GM04504 (cell line): ENCODE data around the gene SHLD2.
A peak's percentile ranks its signal among the peaks of the same experiment; 100 is the strongest.
"Not testable (repeated sequence)": the region's sequence is repeated elsewhere in the genome, so short reads cannot be mapped to it uniquely, and the experiment has no call there.

ENCODE experiments used
- DNase-seq: peaks from one replicate; pipeline ENCODE4 v3.0.0-alpha.2; 2012; ENCODE audit warnings: low read depth

SHLD2 gene

DNA sequence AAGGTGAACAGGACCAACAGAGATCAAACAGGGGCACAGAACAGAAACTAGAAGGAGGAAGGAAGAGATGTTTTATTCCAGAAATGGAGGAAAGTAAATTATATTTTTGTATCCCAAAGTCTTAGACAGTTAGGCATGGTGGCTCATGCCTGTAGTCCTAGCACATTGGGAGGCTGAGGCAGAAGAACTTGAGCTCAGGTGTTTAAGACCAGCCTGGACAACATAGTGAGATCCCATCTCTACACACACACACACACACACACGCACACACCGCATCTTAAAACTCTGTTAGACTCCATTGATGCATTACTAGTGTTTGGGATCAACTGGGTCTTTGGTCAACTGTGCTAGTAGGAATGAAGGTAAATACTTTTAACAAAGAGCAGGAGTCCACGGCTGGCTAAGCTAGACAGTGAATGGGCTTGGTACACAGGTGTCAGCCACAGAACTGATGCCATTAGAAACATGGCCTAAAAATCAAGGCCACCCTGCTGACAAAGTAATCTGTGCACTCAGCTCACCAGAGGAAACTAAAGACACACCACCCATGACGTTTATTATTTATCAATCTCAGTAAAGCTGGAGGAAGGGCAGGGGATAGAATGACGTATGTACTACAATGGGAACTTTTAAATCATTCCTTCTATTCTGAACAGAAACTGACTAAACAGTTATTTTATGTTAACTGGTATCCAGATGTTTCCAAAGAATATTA lies 11.3 kb upstream of the SHLD2 start:
- not testable (repeated sequence) for DNase-seq

DNA sequence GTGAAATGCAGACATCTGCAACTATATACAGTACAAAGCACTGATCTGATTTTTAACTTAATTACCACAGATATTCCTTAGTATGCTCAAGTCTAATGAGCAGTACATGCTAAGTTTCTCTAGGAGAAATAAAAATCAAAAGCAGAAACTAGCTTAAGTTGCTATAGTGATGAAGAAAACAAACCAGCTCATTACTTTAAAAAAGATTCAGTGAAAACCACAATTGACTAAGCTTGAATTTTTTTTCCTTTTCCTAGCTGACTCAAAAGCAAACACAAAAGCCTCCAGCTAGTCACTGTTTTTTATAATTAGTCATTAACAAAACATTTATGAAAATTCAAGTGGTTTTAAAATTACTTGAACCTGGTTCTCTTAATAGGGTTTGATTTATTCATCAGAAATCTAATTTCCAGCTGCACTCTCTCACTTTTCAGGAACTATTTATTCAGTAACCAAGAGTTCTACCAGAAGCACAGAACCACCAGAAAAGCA lies 10.7 kb upstream of the SHLD2 start:
- not testable (repeated sequence) for DNase-seq

DNA sequence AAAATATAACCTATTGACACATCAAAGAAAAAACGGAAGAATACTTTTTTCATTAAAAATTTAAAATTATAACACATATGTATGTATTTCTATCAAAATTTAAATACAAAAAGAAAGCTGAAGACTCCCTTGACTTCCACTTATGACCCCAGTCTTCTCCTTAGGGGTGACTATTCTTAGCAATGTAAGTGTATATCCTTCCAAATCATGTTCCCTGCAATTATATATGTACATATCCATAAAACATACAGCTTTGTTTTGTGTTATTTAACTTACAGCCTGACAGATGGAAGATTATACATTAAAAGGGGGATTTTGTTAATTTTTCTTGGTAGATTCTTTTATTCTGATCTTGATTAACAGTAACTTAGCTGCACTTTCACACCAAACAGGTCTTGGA lies 9.5 kb upstream of the SHLD2 start:
- DNase-seq: no peak

DNA sequence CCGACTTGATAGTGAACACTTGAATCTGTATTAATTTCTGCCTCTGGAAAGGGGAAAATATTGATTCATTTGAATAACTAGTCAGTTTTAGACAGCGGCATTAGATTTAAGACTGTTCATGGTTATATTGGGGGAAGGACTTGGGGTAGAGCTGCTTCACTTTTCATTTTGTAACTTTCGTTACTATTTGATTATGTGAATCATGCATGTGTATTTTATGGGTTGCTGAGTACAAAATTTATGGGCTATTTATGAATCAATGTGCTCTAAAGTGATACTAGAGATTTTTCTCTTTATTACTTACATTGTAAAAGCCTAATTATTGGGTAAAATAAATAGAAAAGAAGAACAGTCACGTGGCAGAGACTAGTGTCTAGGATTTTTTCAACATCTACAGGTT lies 5.3 kb upstream of the SHLD2 start:
- DNase-seq: no peak

DNA sequence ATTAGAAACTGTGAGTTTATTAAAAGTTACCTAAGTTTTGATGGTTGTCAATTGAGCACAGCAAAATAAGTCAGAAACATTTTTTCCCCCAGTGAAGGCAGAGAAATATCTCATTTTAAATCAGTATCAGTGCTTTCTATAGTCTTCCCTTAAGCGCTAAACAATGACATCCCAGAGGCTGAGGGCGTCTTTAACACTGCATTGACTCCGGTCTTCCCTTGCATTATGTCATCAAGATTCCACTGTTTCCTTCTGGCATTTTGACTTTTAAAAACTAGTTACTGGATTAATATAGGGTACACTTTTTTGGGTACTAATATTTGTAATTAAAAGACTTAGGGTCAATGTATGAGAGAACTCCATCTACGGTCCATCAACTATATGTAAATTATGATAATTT lies 4.2 kb upstream of the SHLD2 start:
- DNase-seq: no peak

DNA sequence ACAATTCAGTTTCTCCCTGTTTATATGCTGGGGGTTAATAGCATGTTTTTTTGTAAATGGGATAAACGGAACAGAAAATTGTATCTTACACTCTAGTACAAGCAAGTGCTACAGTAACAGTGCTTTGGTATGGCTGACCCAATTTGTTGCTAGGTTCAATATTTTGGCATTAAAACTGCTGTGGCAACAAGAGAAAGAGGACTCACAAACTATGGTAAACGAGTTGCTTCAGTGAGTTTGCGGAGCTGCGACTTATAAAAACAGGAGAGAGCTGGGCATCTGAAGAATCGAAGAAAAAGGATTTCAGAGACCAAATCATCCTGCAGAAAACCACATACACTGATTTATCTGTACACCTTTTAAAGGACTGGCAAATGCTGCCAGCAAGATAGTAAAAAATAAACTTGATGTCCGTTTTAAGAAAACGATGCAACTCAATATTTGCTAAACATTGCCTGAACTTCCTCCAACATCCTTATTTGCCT lies 2.6 kb upstream of the SHLD2 start:
- no peak for DNase-seq

DNA sequence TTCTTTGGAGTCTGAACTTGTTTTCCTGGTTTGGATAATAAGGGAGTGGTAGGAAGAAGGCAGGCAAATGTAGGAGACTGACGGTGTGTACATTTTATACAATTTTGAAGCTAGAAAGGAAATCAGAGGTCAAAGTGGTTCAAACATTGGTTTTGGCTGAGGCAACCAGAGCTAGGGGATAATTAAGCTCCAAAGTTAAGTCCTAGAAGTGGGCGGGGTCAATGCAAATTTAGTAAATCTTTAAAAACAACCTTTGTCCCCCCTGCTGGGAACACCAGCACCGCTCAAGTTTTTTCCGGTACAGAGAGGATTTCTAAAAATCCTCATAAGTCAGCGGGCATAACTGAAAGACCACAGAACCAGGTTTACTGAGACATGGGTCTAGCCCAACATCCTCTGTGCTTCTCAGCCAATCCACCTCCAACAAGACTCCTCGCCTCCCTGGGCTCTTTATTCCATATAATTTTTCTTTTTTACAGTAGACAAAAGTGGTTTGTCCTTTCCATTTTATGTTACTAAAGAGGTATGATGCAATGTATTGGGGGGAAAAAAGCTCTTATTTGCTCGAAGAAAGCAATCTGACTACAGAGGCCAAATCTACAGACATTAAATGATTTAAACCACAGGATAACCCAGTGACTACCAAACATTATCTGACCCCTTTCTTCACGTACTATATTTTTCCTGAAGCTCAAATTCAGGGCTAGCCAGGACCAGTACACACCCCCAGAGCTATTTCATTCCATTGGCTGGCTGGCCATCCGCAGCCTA lies 2.0 kb upstream of the SHLD2 start:
- DNase-seq: no peak

DNA sequence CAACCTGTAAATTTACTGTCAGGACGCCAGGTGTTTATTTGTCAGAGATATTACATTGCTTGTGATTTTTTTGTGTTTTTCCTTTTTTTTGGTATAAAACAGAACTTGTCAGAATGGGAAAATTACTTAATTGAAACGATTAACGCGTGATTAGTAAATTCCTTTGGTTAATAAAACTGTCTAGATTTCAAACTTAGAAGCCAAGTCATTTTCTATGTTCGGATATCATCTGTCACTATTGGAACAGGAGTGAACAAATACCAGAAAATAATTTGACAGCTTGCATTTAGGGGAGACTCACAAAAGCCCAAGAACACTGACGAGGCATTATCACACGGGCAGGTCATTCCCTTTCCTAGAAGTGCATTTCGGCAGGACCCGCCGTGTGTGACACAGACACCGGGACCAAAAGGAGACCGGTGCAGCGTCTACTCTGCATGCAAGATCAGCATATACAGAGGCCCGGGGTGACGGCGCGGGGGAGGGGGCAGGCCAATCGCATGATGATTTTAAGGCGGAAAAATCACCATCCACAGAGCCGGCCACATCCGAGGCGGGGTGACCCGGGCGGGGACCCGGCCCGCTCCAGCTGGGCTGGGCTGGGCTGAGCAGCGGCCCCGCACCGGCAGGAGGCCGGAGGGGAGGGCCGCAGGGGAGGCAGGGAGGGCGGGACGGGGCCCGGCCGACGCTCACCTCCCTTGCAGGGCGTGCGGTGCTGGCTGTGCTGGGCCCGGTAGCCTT lies 1.2 kb upstream of the SHLD2 start:
- DNase-seq: no peak

DNA sequence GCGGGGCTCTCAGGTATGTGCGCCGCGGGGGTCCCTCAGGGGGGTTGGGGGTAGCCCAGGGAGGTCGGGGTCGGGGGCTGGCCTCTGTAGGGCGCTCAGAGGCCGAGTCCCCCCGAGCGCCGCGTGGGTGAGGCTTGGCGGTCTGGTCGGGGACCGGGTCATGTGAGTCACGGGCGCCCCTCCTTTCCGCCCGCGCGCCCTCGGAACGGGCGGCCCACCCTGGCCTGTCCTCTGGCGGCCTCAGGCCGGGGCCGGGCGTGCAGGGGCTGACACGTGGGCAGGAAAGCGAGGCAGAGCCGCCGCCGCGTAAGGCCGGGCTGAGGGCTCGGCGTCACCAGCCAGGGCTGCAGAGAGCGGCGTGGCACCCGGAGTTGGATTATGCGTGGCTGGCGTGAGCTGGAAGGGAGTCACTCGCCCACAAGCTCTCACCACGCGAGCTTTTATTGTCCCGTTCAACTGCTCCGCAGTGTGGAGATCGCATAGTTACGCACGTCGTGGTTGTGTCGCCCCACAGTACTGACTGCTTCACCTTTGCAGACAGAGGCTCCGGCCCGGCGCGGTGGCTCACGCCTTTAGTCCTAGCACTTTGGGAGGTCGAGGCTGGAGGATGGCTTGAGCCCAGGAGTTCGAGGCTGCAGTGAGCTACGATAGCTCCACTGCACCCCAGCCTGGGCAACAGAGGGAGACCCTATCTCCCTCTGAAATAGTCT lies 385 bp downstream of the SHLD2 start:
- DNase-seq: peak; percentile 73

DNA sequence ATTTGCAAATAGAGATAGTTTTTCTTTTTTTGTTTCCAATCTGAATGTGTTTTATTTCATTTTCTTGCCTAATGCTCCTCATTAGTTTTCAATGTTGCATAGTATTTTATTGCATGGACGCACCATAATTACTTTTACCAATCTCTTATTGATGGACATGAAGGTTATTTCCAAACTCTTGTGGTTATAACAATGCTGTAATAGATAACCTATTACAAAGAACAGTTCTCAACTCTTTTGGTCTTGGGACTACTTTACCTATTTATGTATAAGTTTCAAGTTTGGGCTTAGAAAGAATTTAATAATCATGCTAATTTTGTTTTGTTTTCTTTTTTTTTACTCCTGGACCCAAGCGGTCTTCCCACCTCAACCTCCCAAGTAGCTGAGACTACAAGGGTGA lies 7.0 kb downstream of the SHLD2 start:
- DNase-seq: no peak

DNA sequence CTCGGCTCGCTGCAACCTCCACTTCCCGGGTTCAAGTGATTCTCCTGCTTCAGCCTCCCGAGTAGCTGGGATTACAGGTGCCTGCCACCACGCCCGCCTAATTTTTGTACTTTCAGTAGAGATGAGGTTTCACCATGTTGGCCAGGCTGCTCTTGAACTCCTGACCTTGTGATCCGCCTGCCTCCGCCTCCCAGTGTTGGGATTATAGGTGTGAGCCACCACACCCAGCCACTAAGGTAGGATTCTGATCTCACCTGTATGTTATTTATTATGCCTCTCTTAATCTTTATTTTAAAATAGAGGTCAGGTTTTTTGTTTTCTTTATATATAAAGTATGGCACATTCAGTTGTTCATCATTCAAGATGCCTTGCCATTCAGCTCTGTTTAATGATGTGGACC lies 9.7 kb downstream of the SHLD2 start:
- DNase-seq: not testable (repeated sequence)

DNA sequence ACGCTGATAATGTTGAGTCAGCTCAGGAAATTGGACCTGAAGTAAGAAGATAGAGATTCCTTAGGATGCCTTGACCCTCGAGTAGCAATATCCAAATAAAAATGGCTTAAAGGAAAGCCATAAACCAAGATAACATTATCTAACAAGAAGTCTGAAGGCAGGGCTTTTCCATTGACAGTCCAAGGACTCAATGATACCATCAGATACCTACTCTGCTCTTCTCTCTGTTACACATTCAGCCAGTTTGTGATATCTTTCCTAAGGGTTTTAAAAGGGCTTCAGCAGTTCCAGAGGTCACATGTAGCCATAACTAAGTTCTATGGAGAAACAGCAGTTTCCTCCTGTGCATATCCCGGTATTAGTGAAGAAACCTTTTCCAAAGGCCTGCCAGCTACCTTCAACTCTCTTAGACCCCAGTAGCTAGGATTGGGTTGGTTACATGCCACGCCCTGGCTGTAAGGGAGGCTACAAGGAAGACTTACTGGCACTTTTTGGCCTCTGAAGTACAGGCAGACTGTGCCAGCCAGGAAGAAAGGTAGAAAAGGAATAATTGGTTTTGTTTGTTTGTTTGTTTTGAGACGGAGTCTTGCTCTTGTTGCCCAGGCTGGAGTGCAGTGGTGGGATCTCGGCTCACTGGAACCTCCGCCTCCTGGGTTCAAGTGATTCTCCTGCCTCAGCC lies 10.6 kb downstream of the SHLD2 start:
- DNase-seq: no peak

DNA sequence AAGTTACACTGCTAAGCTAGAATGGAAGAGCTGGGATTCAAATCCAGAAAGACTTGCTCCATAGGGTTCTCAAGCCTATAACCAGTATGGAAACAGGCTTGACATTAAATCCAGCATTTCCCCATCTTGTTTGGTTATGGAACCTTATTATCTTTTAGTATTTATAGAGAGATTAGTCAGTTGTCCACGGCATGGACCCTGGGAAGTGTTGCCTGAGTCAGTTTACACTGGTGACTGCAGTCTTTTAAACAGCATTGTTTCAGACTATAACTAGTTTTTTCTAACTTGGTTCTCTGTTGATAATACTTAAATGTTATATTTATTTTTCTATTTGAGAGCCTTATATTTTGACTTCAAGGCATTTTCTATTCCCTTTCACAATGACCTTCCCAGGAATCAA lies 23.1 kb downstream of the SHLD2 start:
- DNase-seq: not testable (repeated sequence)

DNA sequence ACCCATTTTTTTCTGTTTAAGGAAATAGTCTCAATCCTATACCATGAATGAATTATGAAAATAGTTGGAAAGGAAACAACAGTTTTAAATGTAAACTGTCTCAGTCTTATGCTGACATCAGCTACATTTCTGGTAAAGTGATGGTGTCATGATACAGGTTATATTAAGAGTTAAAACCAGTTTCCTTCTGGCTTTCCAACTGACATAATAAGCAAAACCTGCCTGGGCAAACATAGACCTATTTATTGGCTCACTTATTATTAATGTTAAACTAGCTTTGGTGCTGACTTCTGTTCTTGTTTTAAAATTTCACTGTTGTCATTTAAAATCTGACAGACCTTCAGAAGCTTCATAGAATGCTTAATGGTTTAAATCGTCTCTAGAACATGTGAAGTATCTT lies 24.0 kb downstream of the SHLD2 start:
- not testable (repeated sequence) for DNase-seq

DNA sequence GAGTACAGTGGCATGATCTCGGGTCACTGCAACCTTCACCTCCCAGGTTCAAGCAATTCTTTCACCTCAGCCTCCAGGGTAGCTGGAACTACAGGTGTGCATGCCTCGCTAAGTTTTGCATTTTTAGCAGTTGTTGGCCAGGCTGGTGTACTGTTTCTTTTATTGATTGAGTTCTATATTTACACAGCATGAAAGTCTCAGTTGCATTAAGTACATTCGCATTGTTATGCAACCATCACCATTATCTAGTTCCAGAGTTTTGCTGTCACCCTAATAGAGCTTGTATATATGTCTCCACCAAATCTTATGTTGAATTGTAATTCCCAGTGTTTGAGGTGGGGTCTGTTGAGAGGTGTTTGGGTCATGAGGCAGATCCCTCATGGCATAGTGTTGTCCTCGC lies 28.3 kb downstream of the SHLD2 start:
- not testable (repeated sequence) for DNase-seq

DNA sequence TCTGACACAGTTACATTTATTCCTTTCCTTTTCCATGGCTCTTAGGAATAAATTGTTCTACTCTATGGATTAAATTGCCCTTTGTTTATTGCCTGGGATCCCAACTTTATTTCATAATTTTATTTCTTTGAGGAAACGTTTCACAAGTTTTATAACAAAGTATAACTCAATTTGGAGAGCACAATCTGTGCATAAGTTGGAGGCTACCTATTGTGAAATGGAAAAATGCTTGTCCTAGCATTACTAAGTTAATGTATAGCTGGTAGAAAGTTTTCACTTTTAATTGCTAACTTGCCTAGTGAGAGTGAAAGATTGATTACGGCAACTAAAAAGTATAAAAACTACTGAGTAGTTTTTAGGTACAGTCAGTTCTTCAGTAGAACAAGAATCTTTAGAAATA lies 32.0 kb downstream of the SHLD2 start:
- DNase-seq: not testable (repeated sequence)

DNA sequence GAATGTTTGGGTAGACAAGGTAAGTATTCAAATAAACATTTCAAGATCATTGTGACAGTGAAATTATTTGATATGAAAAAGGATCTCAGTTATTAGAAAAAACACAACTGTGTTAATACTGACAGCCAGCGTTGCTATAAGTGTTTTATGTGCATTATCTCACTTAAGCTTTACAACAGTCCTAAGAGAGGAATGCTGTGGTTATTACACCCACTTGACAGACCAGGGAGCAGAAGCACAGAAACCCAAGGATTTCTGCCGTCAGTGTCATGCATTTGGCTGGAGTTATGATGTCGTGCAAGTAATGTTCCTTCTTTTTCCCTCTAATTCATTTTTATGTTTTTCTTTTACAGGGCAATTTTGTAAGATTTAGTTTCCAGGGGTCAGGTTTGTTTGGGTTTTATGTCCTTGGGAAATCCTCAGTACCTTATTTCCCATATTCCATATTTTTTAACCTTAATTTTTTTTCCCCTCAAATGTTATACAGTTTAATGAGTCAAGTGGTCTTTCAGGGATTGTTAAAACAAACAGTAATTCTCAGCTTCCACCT lies 32.7 kb downstream of the SHLD2 start:
- DNase-seq: not testable (repeated sequence)

DNA sequence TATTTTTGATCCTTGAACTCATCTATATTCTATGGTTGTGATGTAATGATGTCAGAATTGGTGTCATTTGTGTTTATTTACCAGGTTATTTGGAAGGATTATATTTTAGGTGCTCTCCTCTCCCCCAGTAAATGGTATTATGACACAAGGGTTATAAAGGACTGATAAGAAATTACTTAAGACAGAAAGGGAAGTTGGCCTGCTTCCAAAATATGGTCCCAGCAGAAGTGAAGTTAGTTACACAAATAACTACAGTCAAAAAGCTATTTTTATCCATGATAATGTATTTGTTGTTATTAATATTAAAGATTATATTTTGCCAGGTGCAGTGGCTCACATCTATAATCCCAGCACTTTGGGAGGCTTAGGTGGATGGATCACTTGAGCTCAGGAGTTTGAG lies 37.2 kb downstream of the SHLD2 start:
- DNase-seq: not testable (repeated sequence)

DNA sequence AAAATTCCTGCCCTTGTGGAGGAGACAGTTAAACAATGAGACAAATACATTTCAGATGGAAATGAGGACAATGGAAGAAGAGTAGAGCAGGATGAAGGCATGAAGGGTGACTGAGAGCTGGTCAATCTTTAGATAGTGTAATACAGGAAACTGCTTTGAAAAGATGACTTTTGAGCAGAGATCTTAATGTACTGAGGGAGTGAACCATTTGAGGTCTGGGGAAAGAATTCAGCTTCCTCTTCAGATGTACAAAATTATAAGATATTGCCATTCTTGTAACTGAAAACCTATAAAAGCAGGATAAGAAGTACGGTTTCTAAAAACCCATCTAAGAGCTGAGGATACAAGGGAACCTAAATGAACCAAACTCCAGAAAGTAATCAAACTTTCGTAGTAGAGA lies 38.9 kb downstream of the SHLD2 start:
- DNase-seq: not testable (repeated sequence)

DNA sequence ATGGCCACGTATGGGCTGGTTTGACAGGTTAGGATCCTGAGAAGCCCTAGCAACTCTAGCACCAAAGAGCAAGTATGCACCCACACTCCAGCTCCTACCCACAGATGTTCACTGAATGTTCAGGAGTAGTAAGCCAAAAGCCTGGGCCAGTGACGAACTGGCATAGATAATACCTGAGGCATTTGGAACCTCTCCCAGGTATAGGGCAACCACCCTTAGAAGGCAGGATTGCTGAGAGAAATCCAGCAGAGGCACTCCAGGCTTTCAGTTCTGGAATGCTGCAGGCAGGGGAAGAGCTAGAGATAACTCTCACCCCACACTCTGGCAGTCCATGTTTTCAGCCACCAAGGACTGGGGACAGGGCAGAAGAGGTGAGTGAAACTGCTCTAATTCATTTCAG lies 39.4 kb downstream of the SHLD2 start:
- not testable (repeated sequence) for DNase-seq

DNA sequence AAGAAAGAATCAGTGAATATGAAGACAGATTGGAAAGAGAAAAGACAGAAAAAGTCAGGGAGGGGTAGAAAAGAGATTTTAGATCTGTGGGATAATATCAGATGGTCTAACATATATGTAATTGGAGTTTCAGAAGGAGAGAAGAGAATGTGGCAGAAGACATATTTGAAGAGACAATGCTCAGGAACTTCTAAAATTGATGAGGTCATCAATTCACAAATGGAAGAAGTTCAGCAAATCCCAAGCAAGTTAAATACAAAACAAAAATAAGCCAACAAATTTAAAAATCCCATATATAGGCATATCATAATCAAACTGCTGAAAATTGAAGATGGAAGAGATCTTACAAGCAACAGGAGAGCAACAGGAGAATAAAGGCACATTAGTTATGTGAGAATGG lies 42.5 kb downstream of the SHLD2 start:
- DNase-seq: not testable (repeated sequence)
